NOMO-1 treated with DMSO at 0.1 percent for 48 hours (cell line): ENCODE data around the gene ZCCHC14.
A peak's percentile ranks its signal among the peaks of the same experiment; 100 is the strongest.
"Not testable (repeated sequence)": the region's sequence is repeated elsewhere in the genome, so short reads cannot be mapped to it uniquely, and the experiment has no call there.

Experiments used
- DNase-seq: peaks from one replicate; lab custom pipeline; 2025; ENCODE audit not compliant: unreplicated experiment; lab: John Stamatoyannopoulos, UW

ZCCHC14 gene

GRCh38 chr16:87482266-87482665 is 10.6 kb downstream of the ZCCHC14 start:
- no peak for DNase-seq

GRCh38 chr16:87481711-87482110 is 11.1 kb downstream of the ZCCHC14 start:
- DNase-seq: not testable (repeated sequence)

GRCh38 chr16:87477209-87477981 is 15.4 kb downstream of the ZCCHC14 start:
- DNase-seq: not testable (repeated sequence)

GRCh38 chr16:87474566-87474996 is 18.2 kb downstream of the ZCCHC14 start:
- DNase-seq: no peak

DNA sequence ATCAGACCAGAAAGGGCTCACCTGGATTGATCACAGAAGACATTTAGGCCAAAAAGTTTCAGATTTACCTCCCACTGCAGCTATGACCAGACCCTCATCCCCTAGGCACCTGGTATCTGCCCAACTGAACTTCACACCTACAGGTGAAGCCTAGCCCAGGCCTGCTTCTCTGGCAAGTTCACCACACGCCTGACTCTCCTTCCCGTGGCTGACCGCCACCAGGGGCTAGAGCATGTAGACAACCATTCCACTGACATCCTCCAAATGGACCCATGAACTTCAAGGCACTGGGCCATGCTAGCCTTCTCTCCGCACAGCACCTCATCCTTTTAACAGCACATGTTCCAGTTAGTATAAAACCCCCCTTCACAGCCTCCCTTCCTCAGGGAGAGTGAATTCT is 18.8 kb downstream of the ZCCHC14 start:
- DNase-seq: no peak

- no peak for DNase-seq
Measured at GRCh38 chr16:87472935-87473334, 19.9 kb downstream of the ZCCHC14 start.

DNA sequence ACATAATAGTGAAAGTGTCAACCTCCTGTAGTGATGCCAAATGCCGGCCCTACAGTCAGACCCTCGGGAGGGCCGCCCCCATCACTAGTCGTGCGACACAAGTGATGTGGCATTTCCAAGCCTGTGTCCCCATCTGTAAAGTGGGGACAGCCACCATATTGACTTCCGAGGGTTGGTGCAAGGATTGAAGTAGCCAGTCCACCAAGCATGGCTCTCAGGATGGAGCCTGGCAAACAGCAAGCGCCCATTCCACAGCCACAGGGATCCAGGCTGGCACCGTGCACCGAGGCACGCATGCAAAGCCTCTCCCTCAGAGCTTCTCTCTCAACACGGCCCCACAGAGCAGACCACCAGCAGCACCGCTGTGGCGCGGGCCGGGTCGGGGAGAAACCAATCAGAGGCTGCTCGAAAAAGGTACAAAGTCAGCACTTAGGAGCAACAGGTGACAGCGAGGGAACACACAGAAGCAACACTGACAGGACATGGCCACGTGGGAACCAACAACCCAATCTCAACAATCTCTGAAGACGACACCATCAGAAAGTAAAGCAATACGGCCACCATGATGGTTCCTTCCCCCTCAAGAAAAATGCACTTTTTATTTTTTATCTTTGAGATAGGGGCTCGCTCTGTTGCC is 20.6 kb downstream of the ZCCHC14 start:
- DNase-seq: no peak

DNA sequence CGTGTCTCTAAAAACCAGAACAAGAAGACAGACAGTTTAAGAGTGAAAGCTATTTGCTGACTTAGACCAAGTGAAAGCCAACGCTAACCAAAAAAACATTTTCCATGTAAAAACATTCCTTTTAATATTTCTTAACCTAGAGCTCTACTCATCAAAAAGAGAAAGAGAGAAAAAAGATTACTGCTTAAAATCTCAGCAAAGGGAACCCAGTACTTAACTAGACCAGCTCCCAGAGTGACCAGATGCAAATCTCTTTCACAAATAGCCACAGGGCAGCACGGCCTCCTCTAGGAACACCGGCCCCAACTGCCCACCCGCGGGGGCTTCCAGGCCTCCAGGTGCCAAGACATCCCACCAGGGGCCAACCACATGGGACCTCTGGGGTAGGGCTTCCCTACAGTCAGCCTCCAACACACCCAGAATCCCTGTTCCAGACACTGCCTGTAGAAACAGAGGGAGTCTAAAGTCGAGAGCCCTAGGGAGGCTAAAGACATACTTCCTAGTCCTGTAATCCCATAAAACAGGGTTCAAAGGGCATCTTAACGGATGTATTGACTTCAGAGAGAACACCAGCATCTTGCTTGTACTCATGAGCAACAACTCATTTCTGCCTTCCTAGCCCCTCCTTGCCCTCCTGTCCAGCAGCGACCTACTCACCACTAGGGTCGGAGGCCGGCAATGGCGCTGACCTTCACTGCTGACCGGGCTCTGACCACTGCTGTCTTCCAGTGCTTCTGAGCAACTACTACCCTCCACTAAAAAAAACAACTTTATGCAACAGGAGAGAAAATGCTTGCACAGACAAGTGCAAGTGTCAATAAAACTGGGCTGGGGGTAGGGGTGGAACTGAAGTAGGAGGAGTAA is 21.3 kb downstream of the ZCCHC14 start:
- no peak for DNase-seq

DNA sequence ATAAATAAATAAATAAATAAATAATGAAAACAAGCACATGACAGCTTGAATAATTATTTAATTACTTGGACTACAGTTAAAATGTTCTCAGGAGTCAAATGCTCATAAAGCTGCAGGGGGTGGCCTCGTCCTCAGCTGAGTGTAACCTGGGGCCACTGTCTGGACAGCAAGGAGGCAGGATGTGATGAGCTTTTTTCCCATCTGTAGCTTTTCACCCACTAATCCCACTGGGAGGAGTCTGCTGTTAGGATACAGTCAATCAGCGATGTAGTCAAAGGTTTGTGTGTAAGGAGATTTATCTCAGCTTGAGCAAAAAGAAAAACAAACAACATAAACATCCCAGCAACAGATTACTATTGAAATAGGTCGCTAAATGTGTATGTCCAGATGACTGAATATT is 22.5 kb downstream of the ZCCHC14 start:
- DNase-seq: no peak

DNA sequence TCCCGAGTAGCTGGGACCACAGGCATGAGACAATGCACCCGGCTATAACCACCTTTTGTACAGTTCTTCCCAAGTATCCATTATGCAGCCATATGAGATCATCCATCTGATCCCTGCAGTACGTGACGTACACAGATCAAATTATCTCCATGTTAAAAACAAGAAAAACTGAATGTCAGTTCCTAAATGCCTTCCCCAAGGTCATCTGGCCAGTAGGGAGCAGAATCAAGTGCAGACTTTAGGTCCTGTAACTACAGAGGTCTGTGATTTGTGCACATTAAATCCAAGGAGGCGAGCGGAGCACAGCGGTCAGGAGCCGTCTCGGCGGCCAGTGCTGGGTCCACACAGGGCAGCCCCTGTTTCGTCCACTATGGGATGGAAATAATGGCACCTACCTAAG is 23.7 kb downstream of the ZCCHC14 start:
- DNase-seq: no peak

DNA sequence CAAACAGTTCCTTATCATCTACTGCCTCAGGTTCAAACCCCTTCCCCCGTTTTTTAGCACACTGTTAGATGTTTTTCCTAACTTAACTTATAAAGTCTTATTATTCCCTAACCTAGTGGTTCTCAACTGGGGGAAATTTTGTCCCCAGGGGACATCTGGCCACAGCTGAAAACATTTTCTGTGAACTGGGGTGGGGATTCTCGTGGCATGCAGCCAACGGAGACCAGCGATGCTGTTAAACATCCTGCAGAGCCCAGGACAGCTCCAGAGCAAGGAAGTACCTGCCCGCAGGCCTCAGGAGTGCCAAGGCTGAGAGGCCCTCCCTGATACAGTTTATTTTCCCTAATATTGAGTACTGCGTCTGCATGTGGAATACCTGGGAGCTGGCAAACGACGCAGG is 24.3 kb downstream of the ZCCHC14 start:
- DNase-seq: no peak

- no peak for DNase-seq
Measured at GRCh38 chr16:87466975-87467501, 25.8 kb downstream of the ZCCHC14 start.

DNA sequence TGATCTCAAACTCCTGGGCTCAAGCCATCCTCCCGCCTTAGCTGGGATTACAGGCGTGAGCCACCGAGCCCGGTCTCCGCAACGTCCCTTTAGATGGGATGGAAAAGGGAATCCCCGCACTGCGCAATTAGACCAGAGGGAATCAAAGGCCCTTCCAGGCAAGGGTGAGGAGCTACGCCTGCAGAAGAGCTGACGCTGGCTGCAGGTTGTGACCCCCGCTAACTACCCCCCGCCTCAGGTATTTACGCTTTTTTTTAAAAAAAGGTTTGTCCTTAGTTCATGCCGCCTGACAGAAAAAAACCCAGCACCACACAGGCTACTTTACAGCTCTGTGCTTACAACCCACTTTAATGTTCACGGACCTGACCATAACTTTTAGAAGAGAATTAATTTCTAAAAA is 26.9 kb downstream of the ZCCHC14 start:
- no peak for DNase-seq

GRCh38 chr16:87465306-87465705 is 27.5 kb downstream of the ZCCHC14 start:
- peak; percentile 84 for DNase-seq

DNA sequence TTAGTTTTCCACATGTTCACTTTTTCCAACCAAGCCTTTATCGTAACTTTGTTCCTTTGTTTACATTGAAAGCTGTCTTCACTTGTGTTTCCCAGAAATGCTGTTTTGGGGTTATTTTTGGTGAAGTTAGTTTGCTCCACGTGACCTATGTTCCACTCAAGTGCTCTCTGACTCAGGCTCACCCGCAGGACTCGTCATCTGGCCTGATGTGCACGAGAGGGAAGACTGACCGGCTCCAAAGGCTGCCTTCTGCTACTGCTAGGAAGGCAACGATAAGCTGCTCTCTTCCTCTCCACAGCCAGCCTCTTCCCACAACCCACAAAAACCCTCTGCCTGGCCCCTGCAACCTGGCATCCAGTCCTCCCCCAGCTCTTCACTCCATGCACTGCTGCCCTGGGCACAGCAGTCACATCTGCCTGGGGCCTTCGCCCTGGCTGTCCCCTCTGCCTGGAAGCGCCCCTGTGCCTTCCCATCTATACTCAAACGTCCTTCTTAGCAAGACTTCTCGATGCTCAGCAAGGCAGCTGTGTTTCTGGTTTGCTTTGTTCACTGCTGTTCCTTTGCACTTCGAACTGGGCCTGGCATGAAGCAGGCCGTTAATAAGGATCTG is 28.0 kb downstream of the ZCCHC14 start:
- peak; percentile 56 for DNase-seq

- peak; percentile 33 for DNase-seq
Measured at GRCh38 chr16:87463722-87464690, 28.8 kb downstream of the ZCCHC14 start.

DNA sequence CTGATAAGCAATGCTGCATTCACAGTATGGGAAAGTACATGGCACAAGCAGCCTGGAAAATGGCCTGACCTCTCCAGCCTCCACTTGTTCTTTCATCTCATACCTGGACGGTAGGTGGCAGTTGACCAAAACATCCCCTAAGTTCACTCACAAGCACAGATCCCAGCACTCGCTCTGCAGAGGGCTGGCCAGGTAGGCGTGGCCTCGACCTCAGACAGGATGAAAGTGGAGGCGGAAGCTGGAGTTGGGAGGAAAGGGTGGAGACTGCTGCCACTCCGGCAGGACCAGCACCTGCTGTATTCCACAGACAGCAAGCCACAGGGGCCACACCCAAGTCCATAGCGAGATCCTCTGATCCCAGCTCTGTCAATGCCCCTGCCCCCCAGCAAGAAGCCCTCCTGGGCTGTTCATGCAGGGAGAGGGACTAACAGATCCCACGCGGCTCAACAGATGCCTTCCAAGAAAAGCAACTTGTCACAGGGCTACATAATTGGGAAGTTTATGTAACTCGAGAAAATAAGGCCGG is 31.3 kb downstream of the ZCCHC14 start:
- no peak for DNase-seq

DNA sequence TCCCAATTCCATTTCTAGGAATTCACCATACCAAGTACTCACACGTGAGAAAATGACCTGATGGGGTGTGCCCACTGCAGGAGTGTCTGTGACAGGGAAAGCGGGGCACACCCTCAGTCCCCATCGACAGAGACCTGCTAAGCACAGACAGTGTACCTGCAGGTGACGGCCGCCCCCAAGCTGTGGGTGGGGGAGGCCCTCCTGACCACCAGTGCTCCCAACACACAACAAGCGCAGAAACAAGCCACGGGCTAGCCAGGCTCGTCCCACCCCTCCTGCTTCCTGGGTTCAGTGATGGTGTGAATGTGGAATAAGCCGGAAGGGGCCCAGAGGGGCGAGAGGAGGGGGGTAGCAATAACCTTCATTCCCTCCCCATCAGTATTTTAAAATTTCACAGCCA is 31.9 kb downstream of the ZCCHC14 start:
- no peak for DNase-seq

DNA sequence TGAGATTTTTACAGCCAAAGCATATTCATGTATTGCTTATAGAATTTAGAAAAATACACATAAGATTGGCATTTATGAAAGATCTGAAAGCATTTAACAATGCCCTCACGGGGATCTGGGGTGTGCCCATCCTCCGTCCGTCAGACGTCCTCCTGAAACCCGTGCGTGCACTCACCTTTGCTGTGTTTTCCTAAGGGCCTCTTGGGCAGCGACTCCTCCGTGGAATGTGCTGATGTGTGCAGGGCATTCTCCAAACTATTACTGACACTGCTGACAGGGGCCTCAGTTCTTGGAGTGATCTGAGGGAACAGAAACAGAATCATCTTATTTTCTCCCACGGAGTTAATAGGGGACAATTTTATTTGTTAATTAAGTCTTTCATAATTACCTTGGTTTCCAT is 33.0 kb downstream of the ZCCHC14 start:
- DNase-seq: no peak

GRCh38 chr16:87459027-87459426 is 33.8 kb downstream of the ZCCHC14 start:
- DNase-seq: no peak
